Measurements from ENCODE around the gene ANXA11. TPM values are rescaled to one million over a fixed set of nuclear protein-coding genes. Genes with fewer than 3 reads are reported as not detected.

The ANXA11 gene
- total RNA-seq, 1 experiment from 2014 or later = 434 TPM

GRCh38 chr10:80139265-80139664, 66.1 kb downstream of the ANXA11 start:
- intact Hi-C loops (cut with micrococcal nuclease) = loop anchor here (5.0 kb wide), 1 partner anchor 157 kb away; no protein-coding TSS in a partner anchor
- Histone ChIP-seq H3K9me2 (replicated peaks; ENCODE audit: low read length) (no peaks in the 10 kb centered on the region), H3K4me2 (ENCODE audit: low read length) (no peak overlapping the region), H3K4me1 (ENCODE audit: insufficient read depth, low read length) (peaks cover 5% of the 10 kb centered on the region), H2AFZ (ENCODE audit: low read length) (no peak overlapping the region), H3K27me3 (ENCODE audit: low read length) (no peaks in the 10 kb centered on the region; the same call in 1 of the 2 replicates), H3K9me3 (ENCODE audit: low read length) (no peaks in the 10 kb centered on the region), H4K20me1 (ENCODE audit: low read length) (no peaks in the 10 kb centered on the region), H3K9ac (ENCODE audit: low read length) (no peak overlapping the region), H3K79me2 (ENCODE audit: low read length) (no peaks in the 10 kb centered on the region), H3K27ac (ENCODE audit: low read length) (no peak overlapping the region), H3K4me3 (ENCODE audit: low read length) (no peak overlapping the region), H3F3A (ENCODE audit: low read length, unreplicated experiment) (no peaks in the 10 kb centered on the region), H3K36me3 (ENCODE audit: low read depth, low read length) (no peaks in the 10 kb centered on the region)
- no peak for DNase-seq
- ChIA-PET POLR2A (ENCODE audit: unreplicated experiment) (no interaction called here), CTCF (no interaction called here)
- no peak for ATAC-seq
- TF ChIP-seq CTCF (conservative IDR thresholded peaks at IDR 0.05; ENCODE audit: low read depth, low read length) (no peak), EZH2 (IDR thresholded peaks at IDR 0.05; ENCODE audit: low read length, unreplicated experiment) (no peak), EZH2phosphoT487 (IDR thresholded peaks at IDR 0.05; ENCODE audit: borderline replicate concordance, low read length) (no peak)
- no TSS peak for BruUV-seq (replicated peaks)

- intact Hi-C loops (cut with micrococcal nuclease) = loop anchor here (5.0 kb wide), 1 partner anchor 156 kb away; no protein-coding TSS in a partner anchor
- no peak for ATAC-seq
- Histone ChIP-seq H3K4me3 (ENCODE audit: low read length) (no peak overlapping the region), H4K20me1 (ENCODE audit: low read length) (no peaks in the 10 kb centered on the region), H2AFZ (ENCODE audit: low read length) (no peak overlapping the region), H3K4me2 (ENCODE audit: low read length) (no peak overlapping the region), H3K36me3 (ENCODE audit: low read depth, low read length) (no peaks in the 10 kb centered on the region), H3K9ac (ENCODE audit: low read length) (no peak overlapping the region), H3K4me1 (ENCODE audit: insufficient read depth, low read length) (peaks cover 5% of the 10 kb centered on the region), H3K79me2 (ENCODE audit: low read length) (no peaks in the 10 kb centered on the region), H3K9me2 (replicated peaks; ENCODE audit: low read length) (no peaks in the 10 kb centered on the region), H3K27me3 (ENCODE audit: low read length) (peaks cover 6% of the 10 kb centered on the region), H3K9me3 (ENCODE audit: low read length) (no peaks in the 10 kb centered on the region), H3K27ac (ENCODE audit: low read length) (no peak overlapping the region), H3F3A (ENCODE audit: low read length, unreplicated experiment) (no peaks in the 10 kb centered on the region)
- CTCF ChIA-PET = no interaction called here
- no peak for DNase-seq
- TF ChIP-seq EZH2phosphoT487 (IDR thresholded peaks at IDR 0.05; ENCODE audit: borderline replicate concordance, low read length) (no peak), EZH2 (IDR thresholded peaks at IDR 0.05; ENCODE audit: low read length, unreplicated experiment) (no peak), CTCF (conservative IDR thresholded peaks at IDR 0.05; ENCODE audit: low read depth, low read length) (no peak)
- POLR2A ChIA-PET (ENCODE audit: unreplicated experiment) = interaction anchor here (0.7 kb wide), 1 partner anchor 59 kb away, joined by 14 read pairs; no protein-coding TSS in a partner anchor
- no TSS peak for BruUV-seq (replicated peaks)
Observed at GRCh38 chr10:80137920-80138319, 67.4 kb downstream of the ANXA11 start.

GRCh38 chr10:80137031-80137862, 68.1 kb downstream of the ANXA11 start:
- Histone ChIP-seq H2AFZ (ENCODE audit: low read length) (no peak overlapping the region), H3K36me3 (ENCODE audit: low read depth, low read length) (no peaks in the 10 kb centered on the region), H3K4me3 (ENCODE audit: low read length) (no peak overlapping the region), H3K79me2 (ENCODE audit: low read length) (no peaks in the 10 kb centered on the region), H3K4me2 (ENCODE audit: low read length) (no peak overlapping the region), H3K9ac (ENCODE audit: low read length) (no peak overlapping the region), H3K9me2 (replicated peaks; ENCODE audit: low read length) (no peaks in the 10 kb centered on the region), H3K27me3 (ENCODE audit: low read length) (peaks cover 12% of the 10 kb centered on the region), H3K27ac (ENCODE audit: low read length) (no peak overlapping the region), H3K9me3 (ENCODE audit: low read length) (no peaks in the 10 kb centered on the region), H3F3A (ENCODE audit: low read length, unreplicated experiment) (no peaks in the 10 kb centered on the region), H3K4me1 (ENCODE audit: insufficient read depth, low read length) (peaks cover 12% of the 10 kb centered on the region), H4K20me1 (ENCODE audit: low read length) (no peaks in the 10 kb centered on the region)
- ATAC-seq (no peak), DNase-seq (no peak)
- TF ChIP-seq CTCF (conservative IDR thresholded peaks at IDR 0.05; ENCODE audit: low read depth, low read length) (no peak), EZH2phosphoT487 (IDR thresholded peaks at IDR 0.05; ENCODE audit: borderline replicate concordance, low read length) (no peak), EZH2 (IDR thresholded peaks at IDR 0.05; ENCODE audit: low read length, unreplicated experiment) (no peak)
- BruUV-seq (replicated peaks) = no TSS peak
- POLR2A ChIA-PET (ENCODE audit: unreplicated experiment) = interaction anchor here (0.7 kb wide), 1 partner anchor 58 kb away, joined by 14 read pairs; no protein-coding TSS in a partner anchor
- CTCF ChIA-PET = no interaction called here
- intact Hi-C loops (cut with micrococcal nuclease) = loop anchor here (5.0 kb wide), 1 partner anchor 155 kb away; no protein-coding TSS in a partner anchor

Measured in PC-3 (cell line).